ENCODE measurements around the gene RHBDF2. TPM values are rescaled to one million over a fixed set of nuclear protein-coding genes. Genes with fewer than 3 reads are reported as not detected.

The RHBDF2 gene
- total RNA-seq, 4 donors from 2014 or later = 3.8 to 26.1 (median 8.4) TPM

GRCh38 chr17:76447931-76448652 is 53.1 kb downstream of the RHBDF2 start:
- Histone ChIP-seq H3K27ac (no peak overlapping the region), H3K27me3 (no peaks in the 10 kb centered on the region), H3K9me3 (no peaks in the 10 kb centered on the region), H3K4me1 (peaks cover 0 to 4% of the 10 kb centered on the region in 2 donors), H3K36me3 (no peaks in the 10 kb centered on the region), H3K4me3 (no peak overlapping the region)
- TF ChIP-seq POLR2A (IDR thresholded peaks at IDR 0.05) (no peak), CTCF (IDR thresholded peaks at IDR 0.05) (no peak)
- intact Hi-C loops (cut with DNase I; ENCODE audit: low total_unique reads) = no loop called here
- no peak for DNase-seq

- intact Hi-C loops (cut with DNase I; ENCODE audit: low total_unique reads) = no loop called here
- Histone ChIP-seq H3K27ac (no peak overlapping the region), H3K27me3 (no peaks in the 10 kb centered on the region), H3K36me3 (no peaks in the 10 kb centered on the region), H3K4me3 (no peak overlapping the region), H3K9me3 (no peaks in the 10 kb centered on the region), H3K4me1 (no peaks in the 10 kb centered on the region)
- no peak for DNase-seq
- TF ChIP-seq CTCF (IDR thresholded peaks at IDR 0.05) (no peak), POLR2A (IDR thresholded peaks at IDR 0.05) (no peak)
Measured at GRCh38 chr17:76446449-76447231, 54.6 kb downstream of the RHBDF2 start.

GRCh38 chr17:76445697-76446448 is 55.4 kb downstream of the RHBDF2 start:
- Histone ChIP-seq H3K9me3 (no peaks in the 10 kb centered on the region), H3K27ac (no peak overlapping the region), H3K36me3 (no peaks in the 10 kb centered on the region), H3K27me3 (no peaks in the 10 kb centered on the region), H3K4me1 (no peaks in the 10 kb centered on the region), H3K4me3 (no peak overlapping the region)
- intact Hi-C loops (cut with DNase I; ENCODE audit: low total_unique reads) = no loop called here
- no peak for DNase-seq
- no peak for TF ChIP-seq POLR2A (IDR thresholded peaks at IDR 0.05)
- no peak for TF ChIP-seq CTCF (IDR thresholded peaks at IDR 0.05)

- DNase-seq = no peak
- Histone ChIP-seq H3K36me3 (no peaks in the 10 kb centered on the region), H3K27ac (no peak overlapping the region), H3K9me3 (no peaks in the 10 kb centered on the region), H3K27me3 (no peaks in the 10 kb centered on the region), H3K4me1 (no peaks in the 10 kb centered on the region), H3K4me3 (no peak overlapping the region)
- intact Hi-C loops (cut with DNase I; ENCODE audit: low total_unique reads) = no loop called here
- TF ChIP-seq CTCF (IDR thresholded peaks at IDR 0.05) (no peak), POLR2A (IDR thresholded peaks at IDR 0.05) (no peak)
Measured at GRCh38 chr17:76444518-76445311, 56.5 kb downstream of the RHBDF2 start.

All from uterus (tissue), 4 donors.